Heart left ventricle (tissue), 13 donors: ENCODE results near the gene CLEC4E.

Source experiments
- CTCF ChIP-seq, 12 donors: fragments of 200-600 bp; sonication (generic) in 4 of 12; IDR thresholded peaks; one replicate each; pipeline versions ENCODE4 v1.5.0 to v1.8.0; 2018 to 2022; ENCODE audit warnings: antibody characterized with exemption in 12 of 12, mild to moderate bottlenecking in 5 of 12
- POLR2A ChIP-seq, 2 donors: fragments of 450-650 bp; IDR thresholded peaks; one replicate each; pipeline ENCODE4 v1.6.1; 2017; ENCODE audit warnings: antibody characterized with exemption in 2 of 2, mild to moderate bottlenecking in 2 of 2, moderate library complexity in 2 of 2
- donor health status: ischemic (EF 13 %, LVEDD 7.1; RV severe dilation, severe dysfunction).
- donor health status: DM: no; HTN: yes; CAD: no.
- donor health status: DM: no; HTN: no; CAD: no.
- donor health status: ischemic (EF 25% LVEDD 6.9; RV normal size, moderate dysfunction).
- donor health status: ischemic (EF 25% LVEDD 5.7; RV mildly dilated, moderate dysfunction).
- donor health status: ischemic (EF 35%, LVEDD 5.7; RV mildly dilated, moderate dysfunction).
- donor health status: nonischemic (EF 11% LVEDD 7.7; RV severe dilation, severe dysfunction).
- donor health status: DM: yes; HTN: yes; CAD: no.
- donor health status: PGD.
- donor health status: ischemic (EF 29% LVEDD 5.4; RV normal size, mild dysfunction).
- donor health status: nonischemic (EF 23%, LVEDD 6.1; RV moderate dilation, normal function).

GRCh38 chr12:8572507-8572906 is 31.8 kb upstream of the CLEC4E start:
- TF ChIP-seq CTCF (IDR thresholded peaks at IDR 0.05) (no peak), POLR2A (IDR thresholded peaks at IDR 0.05) (no peak)
